AG09319 (cell line): ENCODE measurements around the gene MTAP.

ENCODE experiments used
- DNase-seq: peaks from one replicate; pipeline ENCODE4 v3.0.0-alpha.2; 2010; ENCODE audit warnings: low read depth; ENCODE audit errors: extremely low read depth
- TF ChIP-seq, protein P1 (sequence below): IDR thresholded peaks from 2 replicates; pipeline ENCODE4 v1.5.1; 2011; ENCODE audit warnings: low read depth, mild to moderate bottlenecking, inconsistent platforms, low read length, moderate library complexity

MTAP gene

DNA sequence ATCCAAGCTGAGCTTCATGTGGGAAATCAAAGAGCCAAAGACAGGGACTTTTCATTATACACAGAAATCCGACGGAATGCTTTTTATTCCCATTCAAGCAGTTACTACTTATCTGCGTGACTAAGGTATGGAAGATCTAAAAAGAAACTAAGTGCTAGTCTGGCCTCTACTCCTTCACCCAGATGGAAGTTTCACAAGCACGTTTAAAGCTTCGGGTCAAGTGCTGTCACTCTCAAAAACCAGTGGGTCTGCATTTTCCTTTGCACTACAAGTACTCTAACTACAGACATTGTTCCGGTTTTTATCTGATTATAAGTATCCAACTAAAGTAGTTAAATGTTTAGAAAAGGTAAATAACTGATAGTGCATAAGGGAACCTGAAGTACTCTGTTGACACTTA, 13.7 kb upstream of the MTAP start:
- TF ChIP-seq, protein P1, sequence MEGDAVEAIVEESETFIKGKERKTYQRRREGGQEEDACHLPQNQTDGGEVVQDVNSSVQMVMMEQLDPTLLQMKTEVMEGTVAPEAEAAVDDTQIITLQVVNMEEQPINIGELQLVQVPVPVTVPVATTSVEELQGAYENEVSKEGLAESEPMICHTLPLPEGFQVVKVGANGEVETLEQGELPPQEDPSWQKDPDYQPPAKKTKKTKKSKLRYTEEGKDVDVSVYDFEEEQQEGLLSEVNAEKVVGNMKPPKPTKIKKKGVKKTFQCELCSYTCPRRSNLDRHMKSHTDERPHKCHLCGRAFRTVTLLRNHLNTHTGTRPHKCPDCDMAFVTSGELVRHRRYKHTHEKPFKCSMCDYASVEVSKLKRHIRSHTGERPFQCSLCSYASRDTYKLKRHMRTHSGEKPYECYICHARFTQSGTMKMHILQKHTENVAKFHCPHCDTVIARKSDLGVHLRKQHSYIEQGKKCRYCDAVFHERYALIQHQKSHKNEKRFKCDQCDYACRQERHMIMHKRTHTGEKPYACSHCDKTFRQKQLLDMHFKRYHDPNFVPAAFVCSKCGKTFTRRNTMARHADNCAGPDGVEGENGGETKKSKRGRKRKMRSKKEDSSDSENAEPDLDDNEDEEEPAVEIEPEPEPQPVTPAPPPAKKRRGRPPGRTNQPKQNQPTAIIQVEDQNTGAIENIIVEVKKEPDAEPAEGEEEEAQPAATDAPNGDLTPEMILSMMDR = no peak
- no peak for DNase-seq

DNA sequence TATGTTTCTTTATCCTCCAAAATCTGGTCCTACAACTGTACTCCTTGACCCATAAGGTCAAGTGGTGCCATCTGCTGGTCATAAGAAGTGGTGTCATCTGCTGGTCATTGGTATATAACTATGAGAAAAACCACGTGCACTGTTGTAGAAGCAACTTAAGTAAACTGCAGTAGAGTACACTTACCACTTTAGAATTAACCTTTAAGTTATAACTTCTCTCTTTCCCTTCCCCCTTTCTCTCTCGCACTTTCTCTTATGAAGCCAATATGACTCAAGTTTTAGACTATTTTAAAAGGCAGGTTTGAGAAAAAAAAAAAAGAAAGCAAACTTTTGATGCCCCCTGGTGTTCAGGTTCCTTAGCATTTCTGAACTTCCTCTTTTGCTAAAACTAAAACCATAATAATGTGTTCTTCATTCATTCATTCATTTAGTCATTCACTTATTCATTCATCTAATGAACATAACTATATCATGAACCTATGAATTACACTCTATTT, 12.8 kb upstream of the MTAP start:
- DNase-seq = peak; percentile 84
- TF ChIP-seq, protein P1 = peak; percentile 54

DNA sequence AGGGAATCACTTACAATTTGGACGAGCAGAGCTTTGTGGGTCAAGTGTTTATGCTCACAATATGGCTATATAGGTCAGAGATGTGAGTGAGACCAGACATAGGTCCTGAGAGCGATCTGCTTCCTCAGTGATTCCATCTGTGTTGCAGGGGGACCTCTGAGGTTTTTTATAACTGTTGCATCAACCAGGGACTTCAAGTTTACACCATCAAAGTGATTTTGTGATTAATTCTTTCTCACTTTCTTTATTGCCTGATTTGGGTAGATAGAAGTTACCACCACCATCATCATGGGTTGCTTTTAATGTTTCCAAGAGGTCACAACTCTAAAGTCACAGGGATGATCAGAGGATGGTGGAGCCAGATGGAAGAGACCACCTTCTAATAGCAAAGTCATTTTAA, 7.0 kb upstream of the MTAP start:
- TF ChIP-seq, protein P1 = no peak
- no peak for DNase-seq

DNA sequence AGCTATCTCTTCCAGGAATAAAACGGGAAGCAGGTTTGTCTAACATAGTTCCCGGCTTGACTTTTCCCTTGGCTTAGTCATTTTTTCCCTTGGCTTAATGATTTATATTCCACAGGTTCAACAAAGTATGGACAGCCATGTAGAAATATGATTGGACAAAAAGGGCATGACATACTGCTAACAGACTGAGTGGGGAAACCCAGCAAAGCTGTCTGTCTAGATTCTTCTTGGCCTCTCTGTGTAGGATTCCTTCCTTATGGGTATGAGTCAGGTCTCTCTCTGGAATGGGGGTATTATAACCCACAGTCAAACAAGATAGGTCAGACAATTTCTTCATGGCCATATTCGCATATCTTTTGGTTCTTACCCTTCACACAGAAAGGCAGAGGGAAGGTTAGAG, 5.7 kb upstream of the MTAP start:
- DNase-seq = no peak
- TF ChIP-seq, protein P1 = no peak

DNA sequence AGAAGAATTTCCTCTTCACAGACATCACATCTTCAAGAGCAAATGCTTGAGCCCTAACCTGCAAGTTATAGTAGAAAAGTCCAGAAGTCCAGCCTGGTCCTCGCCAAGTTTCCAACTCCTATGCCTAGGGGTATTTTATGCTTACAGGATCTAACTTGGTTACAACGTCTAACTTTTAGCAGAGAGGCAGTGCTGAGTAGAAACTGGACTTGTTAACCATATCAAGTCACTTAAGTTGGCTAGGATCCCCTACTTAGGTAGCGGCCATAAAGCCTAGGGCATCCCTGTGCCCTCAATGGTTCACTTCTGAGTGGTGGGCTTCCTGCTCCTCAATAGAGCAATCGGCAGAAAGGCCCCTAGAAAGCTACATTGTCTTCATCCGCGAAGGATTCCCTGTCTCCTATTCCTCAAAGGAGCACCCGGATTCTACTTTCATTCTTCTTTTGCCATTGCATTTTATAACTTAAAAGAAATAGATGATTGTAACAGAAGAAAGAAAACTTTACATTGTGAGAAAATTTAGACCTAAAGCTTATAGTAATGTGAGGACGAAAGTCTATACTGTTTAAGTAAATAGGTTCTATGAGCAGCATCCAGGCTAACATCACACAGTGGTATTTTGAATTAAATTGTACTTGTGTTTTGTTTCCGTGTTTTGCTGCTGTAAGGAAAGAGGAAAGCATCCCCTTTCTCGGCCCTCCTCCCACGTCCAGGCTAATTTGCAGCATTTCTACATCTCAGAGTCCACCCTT, 1.3 kb upstream of the MTAP start:
- TF ChIP-seq, protein P1 = no peak
- no peak for DNase-seq

DNA sequence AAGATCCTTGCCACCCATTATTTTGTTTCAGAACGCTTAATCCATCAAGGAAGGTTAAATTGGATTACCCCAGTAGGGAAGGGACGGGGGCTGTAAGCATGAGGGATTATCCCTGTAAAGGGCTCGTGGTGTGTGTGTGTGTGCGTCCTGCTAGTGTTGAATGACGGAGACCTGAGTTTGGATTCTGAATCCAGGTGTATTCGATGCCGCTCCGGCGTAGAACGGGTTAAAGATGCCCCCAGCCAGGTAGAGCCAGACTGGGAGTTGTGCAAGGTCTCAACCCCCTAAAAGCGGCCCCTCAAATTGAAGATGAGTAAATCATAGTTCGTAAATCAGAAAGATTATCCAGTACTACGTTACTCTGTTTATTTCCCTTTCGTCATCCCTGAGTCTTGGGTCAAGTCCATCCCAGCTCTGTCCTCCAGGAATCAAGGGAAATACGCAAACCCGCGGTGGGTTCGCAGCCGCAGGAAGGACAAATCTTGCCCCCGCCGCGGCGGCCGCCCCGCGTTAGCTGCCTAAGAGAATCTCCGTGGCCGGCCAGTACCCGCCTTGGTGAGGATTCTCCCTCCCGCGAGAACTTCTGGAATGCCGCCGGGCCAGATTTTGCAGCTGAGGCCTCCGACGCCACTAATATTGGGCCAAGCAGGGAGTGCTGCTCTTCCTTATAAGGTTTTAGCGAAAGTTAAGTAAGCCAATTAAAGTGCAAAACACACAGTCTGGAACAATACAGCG, 586 bp upstream of the MTAP start:
- DNase-seq = peak; percentile 57
- TF ChIP-seq, protein P1 = no peak

DNA sequence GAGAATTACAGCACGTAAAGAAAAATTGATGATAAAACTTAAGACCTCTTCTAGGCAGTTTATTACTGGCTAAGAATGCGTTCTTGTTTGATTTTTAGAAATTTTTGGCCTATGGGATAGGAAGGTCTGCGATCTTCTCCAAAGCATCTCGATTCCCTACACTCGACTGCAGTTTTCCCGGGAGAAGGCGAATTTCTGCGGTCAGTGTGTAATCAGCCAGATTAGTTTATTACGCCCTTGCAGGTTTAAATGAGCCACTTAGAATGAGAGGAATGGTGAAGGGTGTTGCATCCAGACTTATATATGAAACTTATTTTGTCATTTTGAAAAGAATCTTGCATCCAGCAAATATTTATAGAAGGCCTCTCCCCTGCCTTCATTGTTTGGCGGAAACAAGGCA, 1.2 kb downstream of the MTAP start:
- no peak for DNase-seq
- TF ChIP-seq, protein P1 = no peak
